ENCODE measurements around the gene DCAF6.

Gene DCAF6

DNA sequence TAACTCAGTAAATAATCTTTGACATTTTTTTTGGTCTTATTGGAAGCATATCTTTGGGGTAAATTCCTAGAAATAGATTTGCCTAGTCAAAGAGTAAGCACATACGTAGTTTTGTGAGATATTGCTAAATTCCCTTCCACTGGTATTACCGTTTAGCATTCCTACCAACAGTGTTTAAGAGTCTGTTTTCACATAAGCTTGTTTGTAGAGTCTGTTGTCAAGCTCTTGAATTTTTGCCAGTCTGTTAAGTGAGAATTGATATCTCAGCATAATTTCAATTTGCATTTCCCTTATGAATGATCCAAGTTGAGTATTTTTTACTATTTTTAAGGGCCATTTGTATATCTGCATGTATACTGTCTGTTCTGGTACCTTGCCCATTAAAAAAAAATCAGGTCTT, 37.3 kb downstream of the DCAF6 start:
- DNase-seq = no peak

DNA sequence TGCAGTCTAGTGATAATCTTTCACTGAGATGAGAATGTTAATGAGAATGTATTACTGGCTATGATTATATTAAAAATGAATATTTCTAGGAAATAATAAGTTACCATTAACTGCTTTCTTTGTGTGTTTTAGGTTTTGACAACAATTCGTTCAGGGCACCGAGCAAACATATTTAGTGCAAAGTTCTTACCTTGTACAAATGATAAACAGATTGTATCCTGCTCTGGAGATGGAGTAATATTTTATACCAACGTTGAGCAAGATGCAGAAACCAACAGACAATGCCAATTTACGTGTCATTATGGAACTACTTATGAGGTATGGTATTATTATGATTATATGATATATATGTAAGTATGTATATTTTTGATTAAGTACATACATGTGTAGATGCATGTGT, 38.2 kb downstream of the DCAF6 start:
- DNase-seq = no peak

DNA sequence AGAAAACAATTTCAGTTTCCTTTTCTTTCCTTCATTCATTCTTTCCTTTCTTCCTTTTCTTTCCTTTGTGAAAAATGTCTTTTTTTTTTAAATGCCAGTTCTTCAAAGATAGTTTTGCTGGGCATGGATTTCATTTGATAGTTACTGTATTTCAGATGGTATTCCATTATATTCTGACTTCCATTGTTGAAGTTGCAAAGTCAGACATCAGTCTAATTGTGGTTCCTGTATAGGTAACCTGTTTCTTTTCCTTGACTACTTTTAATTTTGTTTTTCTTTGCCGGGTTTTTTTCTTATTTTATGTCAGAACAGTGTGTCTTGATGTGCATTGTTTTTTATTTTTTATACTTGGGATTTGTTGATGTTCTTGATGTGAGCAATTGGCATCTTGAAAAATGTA, 40.8 kb downstream of the DCAF6 start:
- no peak for DNase-seq

DNA sequence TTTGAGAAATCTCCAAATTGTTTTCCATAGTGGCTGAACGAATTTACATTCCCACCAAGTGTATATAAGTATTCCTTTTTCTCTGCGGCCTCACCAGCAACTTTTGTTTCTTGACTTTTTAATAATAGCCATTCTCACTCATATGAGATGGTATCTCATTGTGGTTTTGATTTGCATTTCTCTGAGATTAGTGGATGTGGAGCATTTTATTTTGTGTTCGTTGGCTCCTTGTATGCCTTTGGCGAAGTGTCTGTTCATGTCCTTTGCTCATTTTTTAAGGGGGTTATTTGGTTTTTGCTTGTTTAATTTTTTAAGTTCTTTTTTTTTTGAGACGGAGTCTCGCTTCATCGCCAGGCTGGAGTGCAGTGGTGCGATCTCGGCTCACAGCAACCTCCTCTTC, 45.5 kb downstream of the DCAF6 start:
- no peak for DNase-seq

DNA sequence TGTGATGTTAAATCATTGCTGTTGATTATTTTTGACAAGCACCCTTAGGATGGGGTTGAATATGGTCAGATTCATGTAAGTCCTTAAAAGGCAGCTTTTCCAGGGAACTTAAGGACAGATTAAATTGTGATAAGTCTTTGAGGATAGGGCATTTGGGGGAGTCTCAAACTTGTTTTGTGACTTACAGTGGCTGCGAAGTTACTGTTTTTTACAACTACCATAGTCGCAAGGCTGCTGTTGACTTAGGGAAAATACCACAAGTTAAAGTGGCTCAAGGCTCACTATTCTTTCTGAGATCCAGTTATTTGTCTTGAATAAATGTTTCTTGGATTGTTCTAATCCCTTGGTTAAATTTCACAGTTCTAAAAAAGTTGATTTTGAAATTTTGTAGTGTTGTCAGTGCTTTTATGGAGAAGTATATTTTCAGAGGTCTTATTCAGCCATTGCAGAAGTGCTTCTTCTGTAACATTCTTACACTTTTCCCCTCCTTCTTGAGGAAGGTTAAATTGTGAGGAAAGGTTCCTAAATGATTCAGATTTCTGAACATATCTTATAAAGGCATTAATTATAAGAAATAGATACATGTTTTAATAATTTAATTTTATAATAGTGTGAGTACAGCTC, 47.4 kb downstream of the DCAF6 start:
- DNase-seq = no peak

DNA sequence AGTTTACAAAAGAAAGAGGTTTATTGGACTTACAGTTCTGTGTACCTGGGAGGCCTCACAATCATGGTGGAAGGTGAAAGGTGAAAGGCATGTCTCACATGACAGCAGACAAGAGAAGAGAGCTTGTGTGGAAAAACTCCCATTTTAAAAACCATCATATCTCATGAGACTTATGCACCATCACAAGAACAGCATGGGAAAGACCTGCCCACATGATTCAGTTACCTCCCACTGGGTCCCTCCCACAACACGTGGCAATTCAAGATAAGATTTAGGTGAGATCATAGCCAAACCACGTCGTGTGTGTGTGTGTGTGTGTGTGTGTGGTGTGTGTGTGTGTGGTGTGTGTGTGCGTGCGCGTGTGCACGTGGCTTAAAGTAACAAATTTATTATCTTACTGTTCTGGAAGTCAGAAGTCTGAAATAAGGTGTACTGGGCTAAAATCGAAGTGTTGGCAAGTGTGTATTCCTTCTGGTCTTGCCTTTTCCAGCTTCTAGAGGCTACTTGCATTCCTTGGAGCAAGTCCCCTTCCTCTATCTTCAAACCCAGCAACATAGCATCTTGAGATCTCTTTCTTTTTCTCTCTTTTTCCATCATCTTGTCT, 48.5 kb downstream of the DCAF6 start:
- DNase-seq = no peak

DNA sequence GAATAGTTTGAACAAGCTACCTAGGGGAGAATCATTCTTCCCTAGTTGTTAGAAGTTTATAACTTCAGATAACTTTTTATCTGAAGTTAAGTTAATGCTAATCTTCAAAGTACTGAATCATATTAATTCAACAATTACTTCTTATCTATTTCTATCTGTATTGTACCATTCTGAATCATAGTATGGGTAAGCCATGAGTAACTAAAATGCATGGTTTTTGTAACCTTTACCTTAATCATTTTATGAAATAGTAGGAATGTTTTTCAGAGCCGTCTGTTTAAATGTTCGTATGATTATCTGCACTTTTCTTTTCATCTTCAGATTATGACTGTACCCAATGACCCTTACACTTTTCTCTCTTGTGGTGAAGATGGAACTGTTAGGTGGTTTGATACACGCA, 50.7 kb downstream of the DCAF6 start:
- no peak for DNase-seq

DNA sequence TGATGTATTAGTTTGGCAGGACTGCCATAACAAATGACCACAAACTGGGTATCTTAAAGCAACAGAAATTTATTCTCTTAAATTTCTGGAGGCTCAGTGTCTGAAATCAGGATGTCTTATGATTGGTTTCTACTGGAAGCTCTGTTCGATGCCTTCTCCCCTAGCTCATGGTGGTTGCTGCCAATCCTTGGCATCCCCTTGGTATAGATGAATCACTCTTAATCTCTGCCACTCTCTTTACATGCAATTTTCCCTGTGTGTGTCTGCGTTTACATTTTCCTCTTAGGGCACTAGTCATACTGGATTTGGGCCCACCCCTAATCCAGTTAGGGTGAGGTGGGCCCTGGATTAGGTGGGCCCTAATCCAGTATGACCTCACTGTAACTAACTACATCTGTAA, 55.1 kb downstream of the DCAF6 start:
- DNase-seq = no peak

DNA sequence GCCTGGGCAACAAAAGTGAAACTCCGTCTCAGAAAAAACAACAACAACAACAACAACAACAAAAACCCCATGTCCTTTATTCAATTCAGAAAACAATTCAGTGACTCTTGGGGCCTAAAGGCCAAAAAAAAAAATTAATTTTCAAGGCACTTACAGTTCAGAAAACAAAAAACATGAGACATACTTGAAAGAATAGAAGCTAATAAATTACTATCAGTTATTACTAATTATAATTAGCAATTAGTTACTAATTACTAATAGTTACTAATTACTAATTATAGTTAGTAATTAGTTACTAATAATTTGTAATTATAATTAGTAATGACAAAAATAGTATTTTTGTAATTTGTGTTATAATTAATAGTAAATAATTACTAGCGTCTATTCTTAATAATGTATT, 57.2 kb downstream of the DCAF6 start:
- DNase-seq = no peak

DNA sequence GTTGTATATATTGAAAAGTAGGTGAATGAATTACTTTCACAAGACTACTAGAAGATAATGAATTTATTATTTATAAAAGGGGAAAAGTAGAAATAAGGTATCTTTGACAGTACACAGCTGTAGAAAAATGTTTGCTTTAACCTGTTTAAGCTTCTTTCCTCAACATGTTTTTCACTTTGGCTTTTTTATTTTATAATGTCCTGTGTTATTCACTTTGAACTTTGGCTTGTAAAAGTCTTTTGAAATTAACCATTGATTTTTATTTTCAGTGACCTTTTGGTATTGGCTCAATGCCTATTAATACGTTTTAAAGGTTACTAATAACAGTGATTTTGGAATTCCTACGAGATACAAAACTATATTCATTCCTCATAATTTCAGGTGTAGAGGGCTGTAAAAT, 58.1 kb downstream of the DCAF6 start:
- no peak for DNase-seq

DNA sequence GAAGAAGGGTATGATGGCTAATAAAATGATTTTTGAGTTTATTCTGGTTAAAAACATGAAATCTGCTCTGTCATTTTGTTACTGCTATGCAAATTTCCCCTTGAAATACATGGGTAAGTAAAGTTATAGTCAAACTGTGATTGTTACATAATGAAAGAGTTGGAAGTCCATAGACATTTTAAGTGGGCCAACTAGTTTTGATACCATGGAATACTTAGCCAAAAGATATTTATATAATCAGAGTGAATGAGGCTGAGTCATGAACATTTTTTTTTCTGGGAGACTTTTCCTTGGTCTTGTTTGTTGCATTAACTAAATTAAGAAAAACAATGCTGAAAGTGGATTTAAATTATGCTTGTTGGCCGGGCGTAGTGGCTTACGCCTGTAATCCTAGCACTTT, 58.6 kb downstream of the DCAF6 start:
- DNase-seq = no peak

DNA sequence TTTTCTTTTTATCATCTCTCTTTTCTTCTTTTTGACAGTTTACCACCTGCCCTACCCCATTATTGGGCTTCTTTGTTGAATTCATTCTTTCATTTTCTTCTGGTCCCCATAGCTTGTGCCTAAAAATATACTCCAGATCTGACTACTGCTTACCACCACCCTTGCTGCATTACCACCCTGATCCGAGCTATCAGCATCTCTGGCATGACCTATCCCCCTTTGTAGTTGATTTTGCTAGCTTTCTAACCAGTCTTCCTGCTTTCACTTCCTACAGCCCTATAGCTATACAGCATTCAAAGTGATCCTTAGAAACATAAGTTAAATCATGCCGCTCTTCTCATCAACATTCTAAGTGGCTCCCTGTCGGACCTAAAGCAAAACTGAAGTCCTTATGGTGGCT, 59.8 kb downstream of the DCAF6 start:
- no peak for DNase-seq

DNA sequence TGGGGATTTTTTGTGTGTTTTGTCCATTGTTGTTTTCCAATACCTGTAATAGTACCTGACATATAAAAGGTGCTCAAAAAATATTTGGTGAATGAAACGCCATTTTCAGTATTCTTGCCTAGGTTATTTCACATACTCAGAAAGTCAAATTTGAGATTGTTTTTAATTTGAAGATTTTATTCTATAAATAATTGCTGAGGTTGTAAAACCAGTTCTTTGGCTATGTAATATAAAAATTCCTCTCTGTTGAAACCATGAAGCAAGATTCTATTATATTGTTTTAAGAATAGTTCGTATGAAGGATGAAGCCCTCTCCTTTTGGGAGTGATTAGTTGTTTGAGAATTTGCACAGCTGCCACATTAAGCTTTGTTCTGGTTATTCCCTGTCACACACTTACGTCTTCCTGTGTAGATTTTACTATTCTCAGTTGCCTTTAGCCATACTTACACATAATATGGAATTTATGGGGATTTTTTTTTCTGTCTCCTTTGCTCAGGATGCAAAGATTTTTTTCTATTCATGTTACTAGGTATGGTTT, 60.6 kb downstream of the DCAF6 start:
- no peak for DNase-seq

DNA sequence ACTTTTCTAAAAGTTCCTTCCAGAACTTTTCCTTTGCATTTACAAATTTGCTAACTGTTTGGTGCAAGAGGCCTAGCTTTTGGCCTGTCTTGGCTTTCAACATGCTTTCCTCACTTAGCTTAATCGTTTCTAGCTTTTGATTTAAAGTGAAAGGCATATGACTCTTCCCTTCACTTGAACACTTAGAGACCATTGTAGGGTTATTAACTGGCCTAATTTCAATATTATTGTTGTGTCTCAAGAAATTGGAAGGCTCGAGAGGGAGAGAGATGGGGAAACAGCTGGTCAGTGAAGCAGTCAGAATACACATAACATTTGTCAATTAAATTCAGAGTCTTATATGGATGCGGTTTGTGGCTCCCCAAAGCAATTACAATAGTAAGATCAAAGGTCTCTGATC, 63.4 kb downstream of the DCAF6 start:
- DNase-seq = no peak

DNA sequence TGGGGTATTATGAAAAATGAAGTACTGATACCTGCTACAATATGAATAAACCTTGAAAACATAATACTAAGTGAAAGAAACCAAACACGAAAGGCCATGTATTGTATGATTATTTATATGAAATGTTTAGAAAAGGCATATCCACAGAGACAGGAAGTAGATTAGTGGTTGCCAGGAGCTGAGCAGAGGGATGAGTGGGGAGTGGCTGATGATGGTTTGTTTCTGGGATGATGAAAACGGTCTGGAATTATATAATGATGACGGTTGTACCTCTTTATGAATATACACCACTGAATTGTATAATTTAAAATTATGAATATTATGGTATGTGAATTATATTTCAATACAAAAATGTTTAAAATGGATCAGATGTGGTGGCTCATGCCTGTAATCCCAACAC, 64.2 kb downstream of the DCAF6 start:
- no peak for DNase-seq

DNA sequence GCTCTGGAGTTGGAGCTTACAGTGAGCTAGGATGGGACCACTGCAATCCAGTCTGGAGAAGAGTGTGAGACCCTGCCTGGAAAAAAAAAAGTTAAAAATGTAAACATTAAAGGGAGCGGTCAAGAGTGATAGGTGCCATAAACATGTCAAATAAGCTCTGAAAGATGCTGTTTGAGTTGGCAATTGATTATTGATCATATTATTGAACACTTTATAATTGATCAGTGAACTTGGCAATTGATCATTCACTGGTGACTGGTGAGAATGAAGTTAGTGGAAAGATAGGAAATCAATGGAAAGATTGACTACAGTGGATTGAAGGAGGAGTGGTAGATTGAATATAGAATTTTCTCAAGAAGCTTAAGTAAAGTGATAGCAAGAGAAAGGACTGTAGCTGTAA, 64.7 kb downstream of the DCAF6 start:
- DNase-seq = no peak

DNA sequence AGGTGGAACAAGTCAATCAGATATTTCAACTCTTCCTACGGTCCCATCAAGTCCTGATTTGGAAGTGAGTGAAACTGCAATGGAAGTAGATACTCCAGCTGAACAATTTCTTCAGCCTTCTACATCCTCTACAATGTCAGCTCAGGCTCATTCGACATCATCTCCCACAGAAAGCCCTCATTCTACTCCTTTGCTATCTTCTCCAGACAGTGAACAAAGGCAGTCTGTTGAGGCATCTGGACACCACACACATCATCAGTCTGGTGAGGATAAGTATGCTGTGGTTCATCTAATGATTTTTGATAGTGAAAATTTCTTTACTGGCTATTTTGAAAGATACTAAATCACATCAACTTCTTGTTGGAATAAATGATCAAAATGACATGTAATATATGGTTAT, 68.0 kb downstream of the DCAF6 start:
- DNase-seq = no peak

DNA sequence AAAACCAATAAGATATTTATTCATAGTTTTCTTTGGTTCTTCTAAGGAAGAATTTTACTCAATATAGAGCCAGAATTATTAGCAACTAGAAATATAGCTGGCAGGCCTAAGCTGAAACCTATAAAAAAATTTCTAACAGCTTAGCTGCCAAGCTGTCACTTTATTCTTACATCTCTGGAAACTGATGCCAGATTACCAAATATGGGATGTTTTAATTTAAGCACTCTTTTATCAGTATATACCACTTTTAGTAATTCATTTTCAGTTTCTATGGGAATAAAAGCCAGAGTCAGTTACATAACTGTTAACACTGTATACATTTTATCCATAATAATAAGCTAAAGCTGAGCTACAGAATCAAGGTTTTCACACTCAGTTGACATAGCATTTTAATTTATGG, 69.0 kb downstream of the DCAF6 start:
- DNase-seq = no peak

DNA sequence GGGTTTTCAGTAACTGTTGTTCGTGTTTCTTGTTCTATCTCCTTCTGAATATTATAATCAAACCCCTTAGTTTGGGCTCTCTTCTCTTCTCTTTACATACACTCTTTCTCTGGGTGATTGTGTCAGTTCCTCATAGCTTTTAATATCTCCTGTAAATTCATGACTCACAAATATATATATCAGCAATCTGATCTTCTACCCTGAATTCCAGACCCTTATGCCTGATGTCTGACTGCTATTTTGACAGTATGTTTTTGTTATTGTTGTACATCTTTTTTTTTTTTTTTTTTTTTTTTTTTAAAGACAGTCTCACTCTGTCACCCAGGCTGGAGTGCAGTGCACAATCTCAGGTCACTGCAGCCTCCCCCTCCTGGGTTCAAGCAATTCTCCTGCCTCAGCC, 71.2 kb downstream of the DCAF6 start:
- DNase-seq = no peak

DNA sequence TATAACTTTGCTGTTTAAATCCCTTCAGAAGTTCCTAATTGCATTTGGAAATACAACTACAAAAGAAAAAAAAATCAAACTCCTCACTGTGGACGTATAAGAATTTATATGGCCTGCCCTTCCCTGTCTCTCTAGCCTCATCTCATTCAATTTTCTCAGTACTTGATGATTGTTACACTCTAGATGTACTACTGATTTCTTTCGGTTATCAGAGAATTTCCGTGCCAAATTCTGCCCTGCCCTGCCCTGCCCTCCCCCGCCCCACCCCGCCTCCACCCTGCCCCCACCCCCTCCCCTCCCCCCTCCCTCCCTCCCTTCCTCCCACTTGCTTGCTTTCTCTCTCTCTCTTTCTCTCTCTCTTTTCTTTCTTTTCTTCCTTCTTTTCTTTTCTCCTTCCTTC, 72.1 kb downstream of the DCAF6 start:
- DNase-seq = no peak

DNA sequence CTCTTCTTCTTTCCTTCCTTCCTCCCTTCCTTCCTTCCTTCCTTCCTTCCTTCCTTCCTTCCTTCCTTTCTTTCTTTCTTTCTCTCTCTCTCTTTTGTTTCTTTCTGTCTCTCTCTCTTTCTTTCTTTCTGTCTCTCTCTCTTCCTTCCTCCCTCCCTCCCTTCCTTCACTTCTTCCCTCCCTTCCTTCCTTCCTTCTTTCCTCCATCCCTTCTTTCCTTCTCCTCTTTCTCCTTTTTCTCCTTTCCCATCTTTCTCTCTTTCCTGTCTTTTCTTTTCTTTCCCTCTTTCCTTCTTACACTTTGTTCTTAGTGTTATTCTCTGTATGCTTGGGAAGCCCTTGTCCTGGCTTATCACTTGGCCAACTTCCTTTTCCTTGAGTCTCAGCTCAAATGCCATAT, 72.8 kb downstream of the DCAF6 start:
- no peak for DNase-seq

DNA sequence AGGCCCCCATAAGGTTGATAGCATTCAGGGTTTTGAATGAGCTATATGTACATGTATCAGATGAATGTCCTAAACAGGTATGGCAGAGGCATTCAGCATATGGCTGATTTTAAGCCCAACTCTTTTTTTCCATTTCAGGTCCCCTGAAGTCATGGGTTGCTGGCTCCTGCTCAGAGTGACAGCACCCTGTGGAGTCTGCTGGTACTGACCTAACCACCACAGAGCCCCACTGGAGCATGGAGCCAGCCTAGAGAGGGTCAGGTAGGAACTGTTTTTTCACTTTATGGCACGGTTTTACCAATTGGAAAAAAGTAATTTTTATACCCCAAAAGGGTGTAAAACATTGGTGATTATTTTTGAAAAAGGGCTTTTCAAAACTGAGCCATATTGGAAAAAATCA, 82.9 kb downstream of the DCAF6 start:
- no peak for DNase-seq

DNA sequence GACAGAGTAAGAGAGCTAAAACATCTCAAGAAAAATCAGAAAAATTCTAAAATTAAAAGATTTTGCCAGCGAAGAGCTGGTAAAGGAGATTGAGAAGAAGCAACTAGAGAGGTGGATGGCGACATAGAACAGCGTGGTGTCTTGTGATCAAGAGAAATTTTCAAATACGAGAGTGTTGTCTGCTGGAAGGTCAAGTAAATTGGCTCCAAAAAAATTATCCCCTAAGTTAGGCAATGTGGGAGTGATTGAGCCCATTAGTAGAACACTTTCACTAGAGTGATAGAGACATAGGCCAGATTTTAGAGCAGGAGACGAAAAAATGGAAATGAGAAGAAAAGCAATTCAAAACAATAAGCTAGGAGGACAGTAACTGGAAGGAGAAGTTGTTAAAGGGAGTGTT, 94.7 kb downstream of the DCAF6 start:
- no peak for DNase-seq

DNA sequence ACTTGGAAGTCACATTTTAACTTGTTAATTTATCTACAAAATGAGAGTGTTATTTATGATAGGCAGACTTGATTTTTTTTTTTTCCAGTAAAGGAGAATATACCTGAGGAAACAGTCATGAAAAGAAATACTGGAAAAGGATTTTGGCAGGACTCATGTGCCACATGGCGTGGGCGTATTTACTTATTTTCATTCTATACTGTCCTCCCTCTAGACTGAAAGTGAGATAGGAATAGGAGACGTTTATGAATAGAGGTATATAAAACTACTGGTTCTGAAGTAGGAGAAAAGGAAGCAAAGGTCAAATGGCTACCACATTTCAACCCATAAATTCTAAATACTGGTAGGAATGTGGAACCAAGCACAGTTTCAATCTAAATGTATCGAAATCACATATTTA, 95.1 kb downstream of the DCAF6 start:
- no peak for DNase-seq

DNA sequence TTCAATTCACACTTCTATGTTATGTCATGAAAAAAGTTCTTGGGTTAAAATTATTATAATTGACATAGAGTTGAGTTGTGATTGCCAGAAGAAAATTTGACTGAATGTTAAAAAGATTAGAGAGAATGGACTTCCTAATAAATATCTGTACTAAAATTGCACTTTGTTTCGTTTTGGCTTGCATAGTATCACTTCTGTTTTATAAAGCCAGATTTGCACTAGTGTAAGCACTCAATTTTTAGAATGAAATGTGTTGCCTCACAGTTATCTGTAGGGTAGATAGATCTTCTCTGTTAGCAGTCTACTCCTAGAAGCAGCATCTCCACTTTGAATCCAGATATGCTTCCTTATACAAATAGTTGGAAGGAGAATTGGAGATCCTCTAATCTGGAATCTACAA, 95.5 kb downstream of the DCAF6 start:
- DNase-seq = no peak
